ENCODE measurements around the gene CD40.
A peak's percentile ranks its signal among the peaks of the same experiment; 100 is the strongest.

The CD40 gene

GRCh38 chr20:46122516-46123481 lies 4.7 kb downstream of the CD40 start:
- no peak for DNase-seq (ENCODE audit: low read depth in 2 of 2)

- DNase-seq (ENCODE audit: low read depth in 2 of 2) = no peak
Measured at GRCh38 chr20:46123482-46124245, 5.5 kb downstream of the CD40 start.

GRCh38 chr20:46126440-46127056 lies 8.4 kb downstream of the CD40 start:
- no peak for DNase-seq (ENCODE audit: low read depth in 2 of 2)

- DNase-seq (ENCODE audit: low read depth in 2 of 2) = no peak
Measured at GRCh38 chr20:46127396-46128010, 9.4 kb downstream of the CD40 start.

- no peak for DNase-seq (ENCODE audit: low read depth in 2 of 2)
Measured at GRCh38 chr20:46128310-46129151, 10.4 kb downstream of the CD40 start.

GRCh38 chr20:46129955-46130481 lies 11.9 kb downstream of the CD40 start:
- DNase-seq (ENCODE audit: low read depth in 2 of 2) = no peak

- no peak for DNase-seq (ENCODE audit: low read depth in 2 of 2)
Measured at GRCh38 chr20:46130534-46130933, 12.4 kb downstream of the CD40 start.

GRCh38 chr20:46131396-46131795 lies 13.3 kb downstream of the CD40 start:
- no peak for DNase-seq (ENCODE audit: low read depth in 2 of 2)

- DNase-seq (ENCODE audit: low read depth in 2 of 2) = peak; percentile 20 to 25
Measured at GRCh38 chr20:46132705-46133120, 14.6 kb downstream of the CD40 start.

GRCh38 chr20:46133886-46134654 lies 16.0 kb downstream of the CD40 start:
- DNase-seq (ENCODE audit: low read depth in 2 of 2) = no peak

GRCh38 chr20:46134716-46135115 lies 16.6 kb downstream of the CD40 start:
- DNase-seq (ENCODE audit: low read depth in 2 of 2) = no peak

GRCh38 chr20:46135856-46136633 lies 17.9 kb downstream of the CD40 start:
- DNase-seq (ENCODE audit: low read depth in 2 of 2) = no peak

- no peak for DNase-seq (ENCODE audit: low read depth in 2 of 2)
Measured at GRCh38 chr20:46137816-46138215, 19.7 kb downstream of the CD40 start.

- DNase-seq (ENCODE audit: low read depth in 2 of 2) = no peak
Measured at GRCh38 chr20:46139266-46139889, 21.3 kb downstream of the CD40 start.

- no peak for DNase-seq (ENCODE audit: low read depth in 2 of 2)
Measured at GRCh38 chr20:46139908-46140482, 21.9 kb downstream of the CD40 start.

GRCh38 chr20:46142124-46142523 lies 24.0 kb downstream of the CD40 start:
- no peak for DNase-seq (ENCODE audit: low read depth in 2 of 2)

GRCh38 chr20:46144432-46145025 lies 26.4 kb downstream of the CD40 start:
- no peak for DNase-seq (ENCODE audit: low read depth in 2 of 2)

GRCh38 chr20:46145713-46146112 lies 27.6 kb downstream of the CD40 start:
- no peak for DNase-seq (ENCODE audit: low read depth in 2 of 2)
